ENCODE results near the gene IGF2R. TPM values are rescaled to one million over a fixed set of nuclear protein-coding genes. Genes with fewer than 3 reads are reported as not detected.

The IGF2R gene
- total and polyA plus RNA-seq, 2 of the 13 experiments (the other 11 are each of a cell fraction or from before 2014, with no cell fraction given) = 38.3 to 70.0 TPM

DNA sequence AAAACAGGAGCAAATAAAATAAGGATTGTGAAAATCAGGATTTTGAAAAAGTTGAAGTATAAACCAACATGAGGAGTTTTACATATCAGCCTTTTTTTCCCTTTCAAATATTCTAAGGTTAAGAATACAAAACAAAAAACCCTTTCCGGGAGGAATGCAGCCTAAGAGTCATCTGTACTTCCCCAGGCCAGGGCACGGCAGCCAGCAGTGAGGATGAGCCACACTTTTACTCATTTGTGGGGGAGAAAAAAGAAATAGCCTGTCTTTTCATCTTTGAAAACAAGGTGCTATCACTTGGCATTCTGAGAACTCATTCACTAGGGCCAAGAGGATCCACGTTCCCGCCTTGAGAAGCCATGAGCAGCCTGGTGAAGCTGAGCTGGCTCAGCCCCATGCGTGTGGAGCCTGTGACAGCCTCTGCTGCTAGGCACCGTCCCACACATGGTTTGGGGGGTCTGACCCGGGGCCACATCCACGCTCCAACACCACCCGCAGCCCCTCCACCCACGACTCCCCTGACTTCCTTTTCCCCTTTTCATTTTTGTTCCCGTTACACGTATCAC is 164.0 kb downstream of the IGF2R start:
- ChIA-PET CTCF (ENCODE audit: low intra/inter-chr PET ratio, low total read pairs) (no interaction called here), POLR2A (no interaction called here)
- Histone ChIP-seq H2AFZ (ENCODE audit: low read length) (no peak overlapping the region), H3K27ac (ENCODE audit: extremely low read length, insufficient read depth, low read length) (no peak overlapping the region), H3K9ac (ENCODE audit: insufficient read depth, low read depth, low read length) (no peak overlapping the region), H3K4me2 (ENCODE audit: low read depth, low read length) (no peak overlapping the region), H3K9me3 (ENCODE audit: low read length) (no peaks in the 10 kb centered on the region), H3K4me3 (replicated peaks in 1 of 3; ENCODE audit: insufficient read depth in 1 of 3, low read depth in 2 of 3, low read length in 3 of 3) (no peak overlapping the region), H3K79me2 (ENCODE audit: insufficient read depth, low read length) (no peaks in the 10 kb centered on the region), H4K20me1 (ENCODE audit: insufficient read depth, low read length) (no peaks in the 10 kb centered on the region), H3K4me1 (ENCODE audit: insufficient read depth, low read length) (peaks cover 50% of the 10 kb centered on the region), H3K27me3 (ENCODE audit: control insufficient read depth in 1 of 2, insufficient read depth in 2 of 2, low read length in 2 of 2) (no peaks in the 10 kb centered on the region), H3K36me3 (replicated peaks in 1 of 2; ENCODE audit: control insufficient read depth in 1 of 2, insufficient read depth in 2 of 2, low read length in 2 of 2) (no peaks in the 10 kb centered on the region)
- FAIRE-seq = no peak
- DNase-seq (ENCODE audit: low spot score) = no peak
- no peak for TF ChIP-seq HOXA7 (CRISPR knock-in tag; IDR thresholded peaks at IDR 0.05)
- TF ChIP-seq SP140L (CRISPR knock-in tag; IDR thresholded peaks at IDR 0.05; ENCODE audit: borderline replicate concordance) = no peak
- TF ChIP-seq, protein P1, sequence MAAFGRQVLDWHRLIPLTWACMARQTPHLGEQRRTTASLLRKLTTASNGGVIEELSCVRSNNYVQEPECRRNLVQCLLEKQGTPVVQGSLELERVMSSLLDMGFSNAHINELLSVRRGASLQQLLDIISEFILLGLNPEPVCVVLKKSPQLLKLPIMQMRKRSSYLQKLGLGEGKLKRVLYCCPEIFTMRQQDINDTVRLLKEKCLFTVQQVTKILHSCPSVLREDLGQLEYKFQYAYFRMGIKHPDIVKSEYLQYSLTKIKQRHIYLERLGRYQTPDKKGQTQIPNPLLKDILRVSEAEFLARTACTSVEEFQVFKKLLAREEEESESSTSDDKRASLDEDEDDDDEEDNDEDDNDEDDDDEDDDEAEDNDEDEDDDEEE (CRISPR knock-in tag; IDR thresholded peaks at IDR 0.05) = no peak
- TF ChIP-seq, protein P2, sequence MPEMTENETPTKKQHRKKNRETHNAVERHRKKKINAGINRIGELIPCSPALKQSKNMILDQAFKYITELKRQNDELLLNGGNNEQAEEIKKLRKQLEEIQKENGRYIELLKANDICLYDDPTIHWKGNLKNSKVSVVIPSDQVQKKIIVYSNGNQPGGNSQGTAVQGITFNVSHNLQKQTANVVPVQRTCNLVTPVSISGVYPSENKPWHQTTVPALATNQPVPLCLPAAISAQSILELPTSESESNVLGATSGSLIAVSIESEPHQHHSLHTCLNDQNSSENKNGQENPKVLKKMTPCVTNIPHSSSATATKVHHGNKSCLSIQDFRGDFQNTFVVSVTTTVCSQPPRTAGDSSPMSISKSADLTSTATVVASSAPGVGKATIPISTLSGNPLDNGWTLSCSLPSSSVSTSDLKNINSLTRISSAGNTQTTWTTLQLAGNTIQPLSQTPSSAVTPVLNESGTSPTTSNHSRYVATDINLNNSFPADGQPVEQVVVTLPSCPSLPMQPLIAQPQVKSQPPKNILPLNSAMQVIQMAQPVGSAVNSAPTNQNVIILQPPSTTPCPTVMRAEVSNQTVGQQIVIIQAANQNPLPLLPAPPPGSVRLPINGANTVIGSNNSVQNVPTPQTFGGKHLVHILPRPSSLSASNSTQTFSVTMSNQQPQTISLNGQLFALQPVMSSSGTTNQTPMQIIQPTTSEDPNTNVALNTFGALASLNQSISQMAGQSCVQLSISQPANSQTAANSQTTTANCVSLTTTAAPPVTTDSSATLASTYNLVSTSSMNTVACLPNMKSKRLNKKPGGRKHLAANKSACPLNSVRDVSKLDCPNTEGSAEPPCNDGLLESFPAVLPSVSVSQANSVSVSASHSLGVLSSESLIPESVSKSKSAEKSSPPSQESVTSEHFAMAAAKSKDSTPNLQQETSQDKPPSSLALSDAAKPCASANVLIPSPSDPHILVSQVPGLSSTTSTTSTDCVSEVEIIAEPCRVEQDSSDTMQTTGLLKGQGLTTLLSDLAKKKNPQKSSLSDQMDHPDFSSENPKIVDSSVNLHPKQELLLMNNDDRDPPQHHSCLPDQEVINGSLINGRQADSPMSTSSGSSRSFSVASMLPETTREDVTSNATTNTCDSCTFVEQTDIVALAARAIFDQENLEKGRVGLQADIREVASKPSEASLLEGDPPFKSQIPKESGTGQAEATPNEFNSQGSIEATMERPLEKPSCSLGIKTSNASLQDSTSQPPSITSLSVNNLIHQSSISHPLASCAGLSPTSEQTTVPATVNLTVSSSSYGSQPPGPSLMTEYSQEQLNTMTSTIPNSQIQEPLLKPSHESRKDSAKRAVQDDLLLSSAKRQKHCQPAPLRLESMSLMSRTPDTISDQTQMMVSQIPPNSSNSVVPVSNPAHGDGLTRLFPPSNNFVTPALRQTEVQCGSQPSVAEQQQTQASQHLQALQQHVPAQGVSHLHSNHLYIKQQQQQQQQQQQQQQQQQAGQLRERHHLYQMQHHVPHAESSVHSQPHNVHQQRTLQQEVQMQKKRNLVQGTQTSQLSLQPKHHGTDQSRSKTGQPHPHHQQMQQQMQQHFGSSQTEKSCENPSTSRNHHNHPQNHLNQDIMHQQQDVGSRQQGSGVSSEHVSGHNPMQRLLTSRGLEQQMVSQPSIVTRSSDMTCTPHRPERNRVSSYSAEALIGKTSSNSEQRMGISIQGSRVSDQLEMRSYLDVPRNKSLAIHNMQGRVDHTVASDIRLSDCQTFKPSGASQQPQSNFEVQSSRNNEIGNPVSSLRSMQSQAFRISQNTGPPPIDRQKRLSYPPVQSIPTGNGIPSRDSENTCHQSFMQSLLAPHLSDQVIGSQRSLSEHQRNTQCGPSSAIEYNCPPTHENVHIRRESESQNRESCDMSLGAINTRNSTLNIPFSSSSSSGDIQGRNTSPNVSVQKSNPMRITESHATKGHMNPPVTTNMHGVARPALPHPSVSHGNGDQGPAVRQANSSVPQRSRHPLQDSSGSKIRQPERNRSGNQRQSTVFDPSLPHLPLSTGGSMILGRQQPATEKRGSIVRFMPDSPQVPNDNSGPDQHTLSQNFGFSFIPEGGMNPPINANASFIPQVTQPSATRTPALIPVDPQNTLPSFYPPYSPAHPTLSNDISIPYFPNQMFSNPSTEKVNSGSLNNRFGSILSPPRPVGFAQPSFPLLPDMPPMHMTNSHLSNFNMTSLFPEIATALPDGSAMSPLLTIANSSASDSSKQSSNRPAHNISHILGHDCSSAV (CRISPR knock-in tag; IDR thresholded peaks at IDR 0.05; ENCODE audit: borderline replicate concordance) = no peak
- TF ChIP-seq PCBP1 (IDR thresholded peaks at IDR 0.05; ENCODE audit: borderline replicate concordance, low read depth, low read length) = no peak
- no TSS peak for BruUV-seq (replicated peaks)
- in situ Hi-C loops (cut with HindIII; ENCODE audit: extremely low pct_ligation_motif_present, low pct_unique_long_range_greater_than_20kb) = no loop called here
- ATAC-seq = no peak
- intact Hi-C loops (cut with micrococcal nuclease; ENCODE audit: unreplicated experiment) = loop anchor here (10.0 kb wide), 1 partner anchor 122 kb away; the partner anchor contains the start of gene SLC22A2
- WGBS (ENCODE audit: low lambda C conversion rate) = 92% methylated on average over 12 of the region's 12 CpGs

Measured in HepG2 (cell line).